Ishikawa (cell line): ENCODE results near the gene ARHGEF17.
A peak's percentile ranks its signal among the peaks of the same experiment; 100 is the strongest.

Experiments used
- CEBPB ChIP-seq: IDR thresholded peaks from 2 replicates; pipeline ENCODE4 v1.6.1; 2012
- CREB1 ChIP-seq: IDR thresholded peaks from 2 replicates; pipeline ENCODE4 v1.6.1; 2012; ENCODE audit warnings: low read depth
- EGR1 ChIP-seq: IDR thresholded peaks from 2 replicates; pipeline ENCODE4 v1.6.1; 2012
- EP300 ChIP-seq: IDR thresholded peaks from 2 replicates; pipeline ENCODE4 v1.6.1; 2012; ENCODE audit warnings: borderline replicate concordance
- FOXM1 ChIP-seq: IDR thresholded peaks from 2 replicates; pipeline ENCODE4 v1.6.1; 2012; ENCODE audit warnings: low read depth, borderline replicate concordance
- NFIC ChIP-seq: IDR thresholded peaks from 2 replicates; pipeline ENCODE4 v1.6.1; 2012
- RAD21 ChIP-seq: IDR thresholded peaks from 2 replicates; pipeline ENCODE4 v1.6.1; 2012; ENCODE audit warnings: low read depth
- TAF1 ChIP-seq: IDR thresholded peaks from 2 replicates; pipeline ENCODE4 v1.6.1; 2012; ENCODE audit warnings: low read depth, mild to moderate bottlenecking
- TCF12 ChIP-seq: IDR thresholded peaks from 2 replicates; pipeline ENCODE4 v1.6.1; 2012; ENCODE audit warnings: low read depth
- TEAD4 ChIP-seq: IDR thresholded peaks from 2 replicates; pipeline ENCODE4 v1.6.1; 2012
- YY1 ChIP-seq: IDR thresholded peaks from 2 replicates; pipeline ENCODE4 v1.6.1; 2012; ENCODE audit warnings: low read depth
- ZBTB7A ChIP-seq: IDR thresholded peaks from 2 replicates; pipeline ENCODE4 v1.6.1; 2012; ENCODE audit warnings: low read depth
- TF ChIP-seq, protein P1 (sequence below): IDR thresholded peaks from 2 replicates; pipeline ENCODE4 v1.6.1; 2012
- TF ChIP-seq, protein P2 (sequence below): IDR thresholded peaks from 2 replicates; pipeline ENCODE4 v1.6.1; 2012; ENCODE audit warnings: low read depth, mild to moderate bottlenecking
- TF ChIP-seq, protein P3 (sequence below): IDR thresholded peaks from 2 replicates; pipeline ENCODE4 v1.6.1; 2012

Gene ARHGEF17

DNA sequence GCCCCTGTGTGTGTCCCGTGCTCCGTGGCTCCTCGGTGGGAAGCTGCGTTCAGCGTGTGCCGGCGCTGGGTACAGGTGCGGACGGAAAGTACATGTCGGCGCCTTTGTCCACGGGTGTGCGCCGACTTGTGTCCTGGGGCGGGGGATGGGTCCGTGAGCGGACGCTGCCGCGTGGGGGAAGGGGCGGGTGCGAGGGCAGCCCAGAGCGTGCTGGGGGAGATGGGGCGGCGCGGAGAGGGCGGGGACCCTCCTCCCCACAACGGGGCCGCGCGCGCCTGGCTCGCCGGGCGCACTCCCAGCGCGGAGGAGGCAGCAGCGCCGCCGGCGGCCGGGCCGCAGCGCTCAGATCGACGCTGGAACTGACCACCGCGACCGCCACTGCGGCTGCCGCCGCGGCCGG is 34.6 kb downstream of the ARHGEF17 start:
- TF ChIP-seq EGR1 (no peak), RAD21 (no peak), YY1 (no peak), TEAD4 (no peak), TAF1 (no peak), CREB1 (no peak), CEBPB (no peak), EP300 (no peak), FOXM1 (no peak), TCF12 (no peak), NFIC (no peak), ZBTB7A (no peak)
- TF ChIP-seq, protein P1, sequence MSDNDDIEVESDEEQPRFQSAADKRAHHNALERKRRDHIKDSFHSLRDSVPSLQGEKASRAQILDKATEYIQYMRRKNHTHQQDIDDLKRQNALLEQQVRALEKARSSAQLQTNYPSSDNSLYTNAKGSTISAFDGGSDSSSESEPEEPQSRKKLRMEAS: no peak
- TF ChIP-seq, protein P2, sequence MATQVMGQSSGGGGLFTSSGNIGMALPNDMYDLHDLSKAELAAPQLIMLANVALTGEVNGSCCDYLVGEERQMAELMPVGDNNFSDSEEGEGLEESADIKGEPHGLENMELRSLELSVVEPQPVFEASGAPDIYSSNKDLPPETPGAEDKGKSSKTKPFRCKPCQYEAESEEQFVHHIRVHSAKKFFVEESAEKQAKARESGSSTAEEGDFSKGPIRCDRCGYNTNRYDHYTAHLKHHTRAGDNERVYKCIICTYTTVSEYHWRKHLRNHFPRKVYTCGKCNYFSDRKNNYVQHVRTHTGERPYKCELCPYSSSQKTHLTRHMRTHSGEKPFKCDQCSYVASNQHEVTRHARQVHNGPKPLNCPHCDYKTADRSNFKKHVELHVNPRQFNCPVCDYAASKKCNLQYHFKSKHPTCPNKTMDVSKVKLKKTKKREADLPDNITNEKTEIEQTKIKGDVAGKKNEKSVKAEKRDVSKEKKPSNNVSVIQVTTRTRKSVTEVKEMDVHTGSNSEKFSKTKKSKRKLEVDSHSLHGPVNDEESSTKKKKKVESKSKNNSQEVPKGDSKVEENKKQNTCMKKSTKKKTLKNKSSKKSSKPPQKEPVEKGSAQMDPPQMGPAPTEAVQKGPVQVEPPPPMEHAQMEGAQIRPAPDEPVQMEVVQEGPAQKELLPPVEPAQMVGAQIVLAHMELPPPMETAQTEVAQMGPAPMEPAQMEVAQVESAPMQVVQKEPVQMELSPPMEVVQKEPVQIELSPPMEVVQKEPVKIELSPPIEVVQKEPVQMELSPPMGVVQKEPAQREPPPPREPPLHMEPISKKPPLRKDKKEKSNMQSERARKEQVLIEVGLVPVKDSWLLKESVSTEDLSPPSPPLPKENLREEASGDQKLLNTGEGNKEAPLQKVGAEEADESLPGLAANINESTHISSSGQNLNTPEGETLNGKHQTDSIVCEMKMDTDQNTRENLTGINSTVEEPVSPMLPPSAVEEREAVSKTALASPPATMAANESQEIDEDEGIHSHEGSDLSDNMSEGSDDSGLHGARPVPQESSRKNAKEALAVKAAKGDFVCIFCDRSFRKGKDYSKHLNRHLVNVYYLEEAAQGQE: no peak
- TF ChIP-seq, protein P3, sequence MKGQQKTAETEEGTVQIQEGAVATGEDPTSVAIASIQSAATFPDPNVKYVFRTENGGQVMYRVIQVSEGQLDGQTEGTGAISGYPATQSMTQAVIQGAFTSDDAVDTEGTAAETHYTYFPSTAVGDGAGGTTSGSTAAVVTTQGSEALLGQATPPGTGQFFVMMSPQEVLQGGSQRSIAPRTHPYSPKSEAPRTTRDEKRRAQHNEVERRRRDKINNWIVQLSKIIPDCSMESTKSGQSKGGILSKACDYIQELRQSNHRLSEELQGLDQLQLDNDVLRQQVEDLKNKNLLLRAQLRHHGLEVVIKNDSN: no peak

DNA sequence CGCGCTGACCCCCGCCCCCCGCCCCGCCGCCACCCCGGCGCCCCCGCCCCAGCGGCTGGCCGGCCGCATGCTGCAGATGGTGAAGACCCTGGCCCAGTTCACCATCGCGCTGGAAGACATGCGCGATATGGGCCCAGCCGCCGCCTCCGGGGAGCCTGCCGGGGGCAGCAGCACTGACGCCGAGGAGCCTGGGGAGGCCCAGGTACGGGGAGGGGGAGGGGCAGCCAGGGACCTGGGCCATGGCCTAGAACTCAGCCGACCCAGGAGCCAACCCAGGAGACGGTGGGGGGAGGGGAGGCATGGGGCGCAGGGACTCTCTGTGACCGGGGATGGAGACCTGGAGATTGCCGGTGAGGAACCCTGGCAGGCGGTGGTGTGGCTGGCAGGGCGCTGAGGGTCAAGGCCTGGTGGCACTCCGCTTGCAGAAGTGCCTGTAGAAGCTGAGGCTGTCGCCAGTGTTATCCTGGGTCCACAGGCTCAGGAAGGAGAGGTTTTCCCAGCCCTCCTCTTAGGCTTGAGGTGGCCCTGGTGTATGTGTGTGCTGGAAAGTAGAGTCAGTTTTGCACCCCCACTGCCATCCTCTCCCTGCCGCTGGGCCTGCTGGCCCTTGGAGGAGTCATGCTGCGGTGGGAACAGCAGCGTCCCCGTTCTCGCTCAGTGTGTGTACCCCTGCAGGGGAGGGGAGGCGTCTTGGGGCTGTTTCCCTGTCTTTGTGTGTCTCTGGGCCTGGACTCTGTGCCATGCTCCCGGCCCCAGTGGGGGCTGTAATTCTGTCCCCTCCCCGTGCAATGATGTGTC is 35.2 kb downstream of the ARHGEF17 start:
- TF ChIP-seq EGR1 (no peak), CEBPB (no peak)

DNA sequence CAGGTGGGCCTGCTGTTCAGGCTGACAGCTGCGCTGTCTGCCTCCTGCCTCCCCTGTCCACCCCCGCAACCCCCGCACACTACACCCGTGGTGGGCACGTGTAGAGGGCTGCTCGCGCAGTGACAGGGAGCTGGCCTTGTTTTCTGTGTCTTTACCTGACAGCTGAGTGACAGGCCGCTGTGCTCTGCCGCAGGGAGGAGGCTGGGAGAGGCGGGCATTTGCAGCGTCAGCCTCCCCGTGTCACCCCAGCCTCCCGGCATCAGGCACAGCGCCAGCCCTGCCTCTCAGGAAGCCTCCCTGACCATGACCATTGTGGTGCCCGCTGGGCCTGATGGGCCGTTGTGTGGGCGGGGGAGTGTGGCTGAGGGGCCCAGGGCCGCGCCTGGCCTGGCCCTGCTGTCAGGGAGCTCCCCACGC is 36.1 kb downstream of the ARHGEF17 start:
- TF ChIP-seq CEBPB (no peak), NFIC (peak; percentile 95), CREB1 (0 out of 2 replicates have a peak, but pooled peaks have one; percentile 29), ZBTB7A (peak; percentile 88), TAF1 (no peak), FOXM1 (peak; percentile 50; the same call in 1 of the 2 replicates), YY1 (peak; percentile 66; the same call in 1 of the 2 replicates), EP300 (peak; percentile 92), TCF12 (peak; percentile 95), TEAD4 (peak; percentile 78), RAD21 (no peak), EGR1 (peak; percentile 97)
- TF ChIP-seq, protein P1: peak; percentile 85
- TF ChIP-seq, protein P2: no peak
- TF ChIP-seq, protein P3: no peak; the same call in 1 of the 2 replicates

DNA sequence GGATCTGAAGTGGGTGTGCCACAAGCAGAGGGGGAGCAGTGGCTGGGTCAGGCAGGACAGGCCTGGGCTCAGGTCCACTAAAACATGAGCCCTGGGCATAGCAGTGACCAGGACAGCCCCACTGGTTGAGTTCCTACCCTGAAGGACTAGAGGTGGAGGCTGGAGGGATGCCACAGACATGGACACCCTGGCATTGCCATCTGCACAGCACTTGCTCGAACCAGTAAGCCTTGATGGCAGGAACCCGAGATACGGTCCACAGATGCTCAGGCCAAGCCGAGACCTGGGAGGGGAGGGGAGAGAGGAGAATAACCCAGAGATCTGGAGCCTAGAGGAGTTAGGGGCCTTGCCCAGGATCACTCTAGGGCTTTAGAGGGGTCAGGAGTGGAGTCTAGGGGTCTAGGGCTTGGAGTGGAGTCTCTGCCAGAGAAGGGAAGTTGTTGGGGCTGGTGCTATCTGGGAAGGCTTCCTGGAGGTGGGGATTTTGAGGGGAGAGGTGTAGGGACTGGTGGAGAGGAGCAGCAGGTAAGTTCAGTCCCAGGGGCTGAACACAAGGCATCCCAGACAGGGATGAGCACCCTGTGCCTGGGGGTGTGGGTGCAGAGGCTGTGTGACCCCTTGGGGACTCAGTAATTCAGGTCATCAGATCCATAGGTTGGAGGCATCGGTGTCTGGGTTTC is 37.5 kb downstream of the ARHGEF17 start:
- no peak for TF ChIP-seq NFIC
- no peak for TF ChIP-seq EGR1
- no peak for TF ChIP-seq RAD21
- TF ChIP-seq TEAD4: no peak
- TF ChIP-seq, protein P1: no peak
- no peak for TF ChIP-seq CEBPB
- no peak for TF ChIP-seq ZBTB7A
- no peak for TF ChIP-seq TCF12

DNA sequence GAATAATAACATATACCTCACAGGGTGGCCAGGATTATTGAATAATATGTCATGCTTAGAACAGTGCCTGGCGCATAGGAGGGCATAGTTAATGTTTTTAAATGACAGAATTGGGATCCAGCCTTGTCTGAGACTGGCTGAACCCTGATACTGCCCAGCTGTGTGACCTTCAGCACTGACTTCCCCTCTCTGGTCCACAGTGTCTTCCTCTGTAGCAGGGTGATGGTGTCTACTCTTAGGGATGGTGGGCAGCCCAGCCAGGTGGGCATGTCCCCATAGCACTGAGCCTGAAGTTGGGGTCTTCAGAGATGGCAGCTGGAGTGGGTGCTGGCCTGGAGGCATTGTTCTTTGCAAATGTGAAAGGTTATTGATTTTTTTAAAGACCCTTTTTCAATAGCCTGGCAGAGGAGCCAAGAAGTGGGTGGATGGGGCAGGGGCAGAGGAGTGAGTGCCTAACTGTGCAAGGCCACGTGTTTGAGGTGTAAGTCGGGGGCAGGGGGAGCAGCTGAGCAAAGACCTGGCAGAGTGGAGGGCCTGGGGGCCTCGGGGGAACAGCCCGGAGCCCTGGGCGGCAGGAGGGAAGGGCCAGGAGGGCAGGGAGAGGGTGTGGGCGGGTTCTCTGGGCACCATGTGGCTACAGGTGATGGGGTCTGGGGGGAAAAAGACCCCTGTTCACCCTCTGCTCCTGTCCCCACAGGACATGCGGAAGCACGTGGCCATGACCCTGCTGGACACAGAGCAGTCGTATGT is 38.3 kb downstream of the ARHGEF17 start:
- no peak for TF ChIP-seq NFIC
- TF ChIP-seq TCF12: no peak
- no peak for TF ChIP-seq TEAD4
- TF ChIP-seq EP300: no peak
- no peak; the same call in 1 of the 2 replicates for TF ChIP-seq ZBTB7A
- TF ChIP-seq, protein P3: no peak
- TF ChIP-seq RAD21: no peak
- TF ChIP-seq, protein P1: no peak
- TF ChIP-seq TAF1: no peak
- no peak for TF ChIP-seq CREB1
